Measurements from ENCODE around the gene RTKN2. TPM values are rescaled to one million over a fixed set of nuclear protein-coding genes. Genes with fewer than 3 reads are reported as not detected.
"Not testable (repeated sequence)": the region's sequence is repeated elsewhere in the genome, so short reads cannot be mapped to it uniquely, and the experiment has no call there.

RTKN2 gene, protein sequence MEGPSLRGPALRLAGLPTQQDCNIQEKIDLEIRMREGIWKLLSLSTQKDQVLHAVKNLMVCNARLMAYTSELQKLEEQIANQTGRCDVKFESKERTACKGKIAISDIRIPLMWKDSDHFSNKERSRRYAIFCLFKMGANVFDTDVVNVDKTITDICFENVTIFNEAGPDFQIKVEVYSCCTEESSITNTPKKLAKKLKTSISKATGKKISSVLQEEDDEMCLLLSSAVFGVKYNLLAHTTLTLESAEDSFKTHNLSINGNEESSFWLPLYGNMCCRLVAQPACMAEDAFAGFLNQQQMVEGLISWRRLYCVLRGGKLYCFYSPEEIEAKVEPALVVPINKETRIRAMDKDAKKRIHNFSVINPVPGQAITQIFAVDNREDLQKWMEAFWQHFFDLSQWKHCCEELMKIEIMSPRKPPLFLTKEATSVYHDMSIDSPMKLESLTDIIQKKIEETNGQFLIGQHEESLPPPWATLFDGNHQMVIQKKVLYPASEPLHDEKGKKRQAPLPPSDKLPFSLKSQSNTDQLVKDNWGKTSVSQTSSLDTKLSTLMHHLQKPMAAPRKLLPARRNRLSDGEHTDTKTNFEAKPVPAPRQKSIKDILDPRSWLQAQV
- under 0.01 TPM in 2 replicates for total RNA-seq

DNA sequence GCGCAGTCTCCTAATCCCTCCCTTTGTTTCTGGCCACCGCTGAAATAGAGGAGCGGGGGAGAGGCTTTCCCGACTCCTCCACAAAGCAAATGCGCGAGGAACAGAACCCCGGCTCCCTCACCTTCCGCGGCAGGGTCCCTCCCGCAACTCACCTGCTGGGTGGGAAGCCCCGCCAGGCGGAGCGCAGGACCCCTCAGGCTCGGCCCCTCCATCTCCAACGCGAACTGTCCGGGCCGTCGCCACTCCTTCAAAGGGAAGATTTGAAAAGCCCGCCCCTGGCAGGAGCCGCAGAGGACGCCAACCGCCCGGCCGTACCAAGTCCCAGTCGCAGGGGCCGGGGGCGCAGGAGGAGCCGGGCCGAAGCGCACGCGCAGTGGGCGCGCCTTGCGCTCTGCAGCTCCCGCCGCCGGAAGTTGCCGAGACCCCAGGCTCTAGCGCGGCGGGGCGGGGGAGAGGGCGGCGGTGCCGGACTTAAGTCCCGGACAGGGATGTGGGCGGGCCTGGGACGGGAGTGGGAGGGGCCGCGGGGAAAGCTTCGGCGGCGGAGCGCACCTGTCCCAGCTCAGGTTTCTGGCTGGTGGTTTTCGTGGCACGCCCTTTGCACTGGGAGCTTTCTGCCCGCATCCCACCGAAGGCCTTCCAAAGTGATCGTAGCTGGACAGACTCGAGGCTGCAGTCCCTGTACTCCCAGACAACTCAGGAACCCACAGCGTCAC is at the start of gene RTKN2:
RTKN2 (minus strand) TSS at position 446 of the 716 bp plus-strand sequence; CDS start at position 212, 234 bp downstream.
- DNase-seq (ENCODE audit: low read depth in 2 of 2) = peak; percentile 63 to 67

DNA sequence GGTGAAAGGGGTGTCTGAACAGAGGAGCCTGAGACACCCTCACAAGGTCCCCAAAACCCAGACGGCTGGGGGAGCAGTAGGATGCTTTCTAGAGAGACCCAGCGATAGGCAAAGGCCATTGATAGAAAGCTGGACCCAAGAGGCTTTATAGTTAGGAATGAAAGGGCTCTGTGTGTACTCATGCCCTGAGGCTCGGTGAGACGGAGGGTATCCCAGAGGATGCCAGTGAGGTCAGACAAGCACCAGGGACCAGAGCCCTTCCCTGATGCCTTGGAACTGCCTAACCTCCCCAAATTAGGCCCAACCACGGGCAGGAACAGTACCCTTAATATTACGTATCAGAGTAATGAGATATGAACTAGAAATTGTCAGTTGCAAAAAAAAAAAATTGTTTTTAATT is 48.6 kb upstream of the RTKN2 start:
- no peak for DNase-seq (ENCODE audit: low read depth in 2 of 2)

DNA sequence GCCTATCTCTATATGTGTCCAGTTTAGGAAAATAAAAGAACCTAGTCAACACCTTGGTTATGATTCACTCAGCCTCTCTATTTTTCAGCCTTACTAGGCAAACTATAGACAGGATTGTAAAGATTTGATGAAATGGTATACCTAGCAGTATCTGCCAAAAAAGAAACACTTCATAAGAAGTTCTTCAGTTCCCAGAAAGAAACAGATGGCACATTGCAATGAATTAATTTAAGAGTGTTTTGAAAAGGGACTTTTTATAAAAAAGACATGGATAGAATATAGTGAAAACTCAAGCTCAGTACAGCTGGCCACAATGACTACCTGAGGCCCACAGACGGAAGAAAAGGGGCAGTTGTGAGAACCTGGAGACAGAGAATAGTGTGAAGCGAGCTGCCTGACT is 40.6 kb upstream of the RTKN2 start:
- no peak for DNase-seq (ENCODE audit: low read depth in 2 of 2)

DNA sequence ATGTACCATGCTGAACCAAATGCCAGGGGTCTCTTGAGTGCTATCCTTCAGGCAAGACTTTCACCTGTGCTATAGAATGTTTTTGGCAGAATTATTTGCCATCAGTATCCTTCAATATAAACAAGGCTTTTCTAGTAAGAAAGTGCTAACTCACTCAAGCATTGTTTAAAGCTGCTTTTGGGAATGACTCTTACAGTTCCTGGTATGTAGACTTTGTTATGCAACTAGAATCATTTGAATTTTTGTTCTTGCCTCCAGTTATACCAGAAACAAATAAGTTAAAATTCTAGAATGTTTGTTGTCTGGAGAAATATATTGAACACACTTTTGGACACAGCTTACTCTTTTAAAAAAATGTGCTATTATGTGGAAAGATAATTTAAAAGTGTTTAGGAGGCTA is 39.5 kb upstream of the RTKN2 start:
- DNase-seq (ENCODE audit: low read depth in 2 of 2) = no peak

DNA sequence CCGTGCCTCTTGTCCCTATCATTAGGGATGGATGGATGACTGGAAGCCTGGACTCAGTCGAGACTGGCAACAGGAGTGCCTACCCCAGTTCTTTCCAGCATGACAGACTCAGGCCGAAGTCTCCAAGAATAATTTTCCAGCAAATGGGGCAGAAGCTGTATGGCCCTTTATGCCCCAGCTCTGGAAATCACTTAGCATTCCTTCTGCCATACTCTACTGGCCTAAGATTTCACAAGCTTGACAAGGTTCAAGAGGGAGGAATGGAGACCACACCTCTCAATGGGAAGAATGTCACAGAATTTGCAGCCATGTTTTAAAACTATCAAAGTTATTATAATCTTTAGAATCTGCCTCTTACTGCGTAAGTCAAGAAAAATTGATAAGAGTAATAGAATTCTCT is 39.0 kb upstream of the RTKN2 start:
- no peak for DNase-seq (ENCODE audit: low read depth in 2 of 2)

DNA sequence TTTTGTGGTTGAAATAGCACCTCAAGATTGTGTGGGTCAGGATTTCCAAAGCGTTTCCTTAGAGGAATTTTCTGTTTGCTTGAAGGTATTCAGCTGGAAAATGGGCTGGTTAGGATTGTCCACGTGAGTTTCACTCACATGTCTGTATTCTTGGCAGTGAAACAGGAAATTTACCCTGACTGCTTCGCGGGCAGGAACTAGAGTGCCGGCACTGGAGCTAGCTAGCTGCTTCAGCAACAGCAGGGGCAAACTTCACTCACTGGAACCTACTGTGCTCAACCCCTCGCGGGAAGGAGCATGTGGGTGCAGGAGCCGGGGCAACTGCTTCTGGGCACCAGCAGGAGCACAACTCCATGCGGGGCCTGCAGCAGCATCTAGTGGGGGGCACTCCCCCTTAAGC is 38.0 kb upstream of the RTKN2 start:
- DNase-seq (ENCODE audit: low read depth in 2 of 2) = peak; percentile 20 to 39

DNA sequence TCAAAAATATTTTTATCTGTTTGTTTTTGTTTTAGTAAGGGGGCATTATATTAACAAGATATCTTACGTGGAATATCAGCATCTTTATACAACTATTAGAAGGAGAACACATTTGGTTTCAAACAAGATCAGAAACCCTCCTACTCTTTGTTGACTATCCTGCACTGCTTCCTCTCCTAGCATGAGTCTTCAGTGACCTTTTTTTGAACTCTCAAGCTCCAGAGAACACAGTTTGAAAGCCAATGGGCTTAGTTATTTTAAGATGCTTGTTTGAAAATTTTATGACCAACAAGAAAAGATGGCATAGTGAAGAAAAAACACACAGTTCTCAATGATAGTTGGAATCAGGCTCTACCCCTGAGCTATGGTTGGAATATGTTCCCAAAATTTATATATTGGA is 37.2 kb upstream of the RTKN2 start:
- peak in 1 of 2 donors; percentile 20 for DNase-seq (ENCODE audit: low read depth in 2 of 2)

DNA sequence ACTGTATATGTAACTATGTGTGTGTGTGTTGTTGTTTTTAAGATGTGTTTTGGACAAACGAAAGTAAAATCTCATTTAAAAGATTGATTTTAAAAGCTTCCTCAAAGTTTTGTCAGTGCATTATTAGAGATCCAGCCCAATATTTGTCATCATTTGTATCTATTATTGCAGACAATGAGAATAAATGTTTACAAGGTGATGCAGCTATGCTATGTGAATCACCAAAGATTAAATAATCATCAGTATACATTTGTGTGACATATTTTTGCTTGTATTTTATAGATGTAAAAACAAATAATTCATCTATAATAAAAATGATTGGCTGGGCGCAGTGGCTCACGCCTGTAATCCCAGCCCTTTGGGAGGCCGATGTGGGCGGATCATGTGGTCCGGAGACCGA is 35.3 kb upstream of the RTKN2 start:
- DNase-seq (ENCODE audit: low read depth in 2 of 2) = no peak

DNA sequence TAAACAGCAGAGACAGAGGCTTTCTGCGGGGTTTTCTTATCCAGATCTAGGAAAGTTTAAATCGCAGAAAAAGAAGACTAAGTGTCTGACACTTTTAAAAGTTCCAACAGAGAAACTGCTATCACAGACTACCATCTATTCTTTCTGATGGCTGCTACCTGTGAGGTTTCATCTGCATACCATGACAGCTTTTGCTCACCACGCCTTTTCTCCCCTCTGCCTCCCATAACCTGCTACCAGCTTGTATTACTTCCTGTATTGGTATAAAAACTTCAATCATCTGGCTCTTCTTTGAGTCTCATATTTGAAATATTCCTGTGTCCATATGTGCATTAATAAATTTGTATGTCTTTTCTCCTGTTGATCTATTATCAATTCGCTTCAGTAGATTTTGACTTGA is 34.1 kb upstream of the RTKN2 start:
- DNase-seq (ENCODE audit: low read depth in 2 of 2) = no peak

DNA sequence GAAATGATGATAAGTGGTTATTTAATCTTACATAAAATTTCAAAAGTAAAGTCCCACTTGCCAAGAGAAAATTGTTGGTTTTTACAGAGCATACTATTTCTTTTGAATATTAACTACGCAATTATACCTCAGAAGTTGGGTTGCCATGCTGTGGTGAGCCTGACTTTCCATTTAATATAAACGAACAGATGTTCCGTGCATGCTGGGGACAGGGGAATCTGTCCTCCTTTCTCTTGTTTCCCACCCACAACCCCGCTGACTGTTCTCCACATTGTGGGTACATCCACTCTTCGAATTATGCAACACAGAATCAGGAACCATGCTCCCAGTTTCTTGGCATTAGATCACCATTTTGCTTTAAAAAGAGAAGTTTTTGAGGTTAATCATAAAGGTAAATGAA is 29.2 kb upstream of the RTKN2 start:
- no peak for DNase-seq (ENCODE audit: low read depth in 2 of 2)

DNA sequence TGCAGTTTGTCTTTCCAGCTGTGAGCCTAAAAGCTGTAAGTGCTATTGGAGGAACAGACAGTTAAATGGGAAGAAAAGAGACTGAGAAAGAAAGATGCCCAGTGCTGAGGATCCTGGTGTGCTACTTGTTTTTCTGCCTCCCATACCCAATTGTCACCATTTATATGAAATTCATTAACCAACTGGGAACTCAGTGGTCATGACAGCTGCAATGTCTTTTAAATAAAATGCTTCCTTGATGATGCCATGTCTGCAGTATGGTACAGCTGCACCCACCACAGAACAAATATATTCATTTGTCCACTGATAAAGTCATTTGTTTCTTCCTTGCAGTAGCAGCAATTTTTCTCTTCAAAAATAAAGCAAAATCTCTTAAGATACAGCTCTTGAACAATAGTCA is 15.6 kb upstream of the RTKN2 start:
- no peak for DNase-seq (ENCODE audit: low read depth in 2 of 2)

DNA sequence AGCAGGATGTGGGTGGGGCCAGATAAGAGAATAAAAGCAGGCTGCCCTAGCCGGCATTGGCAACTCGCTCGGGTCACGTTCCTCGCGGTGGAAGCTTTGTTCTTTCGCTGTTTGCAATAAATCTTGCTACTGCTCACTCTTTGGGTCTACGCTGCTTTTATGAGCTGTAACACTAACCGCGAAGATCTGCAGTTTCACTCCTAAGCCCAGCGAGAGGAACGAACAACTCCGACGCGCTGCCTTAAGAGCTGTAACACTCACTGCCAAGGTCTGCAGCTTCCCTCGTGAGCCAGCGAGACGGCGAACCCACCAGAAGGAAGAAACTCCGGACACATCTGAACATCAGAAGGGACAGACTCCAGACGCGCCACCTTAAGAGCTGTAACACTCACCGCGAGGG is 12.7 kb upstream of the RTKN2 start:
- DNase-seq (ENCODE audit: low read depth in 2 of 2) = not testable (repeated sequence)

DNA sequence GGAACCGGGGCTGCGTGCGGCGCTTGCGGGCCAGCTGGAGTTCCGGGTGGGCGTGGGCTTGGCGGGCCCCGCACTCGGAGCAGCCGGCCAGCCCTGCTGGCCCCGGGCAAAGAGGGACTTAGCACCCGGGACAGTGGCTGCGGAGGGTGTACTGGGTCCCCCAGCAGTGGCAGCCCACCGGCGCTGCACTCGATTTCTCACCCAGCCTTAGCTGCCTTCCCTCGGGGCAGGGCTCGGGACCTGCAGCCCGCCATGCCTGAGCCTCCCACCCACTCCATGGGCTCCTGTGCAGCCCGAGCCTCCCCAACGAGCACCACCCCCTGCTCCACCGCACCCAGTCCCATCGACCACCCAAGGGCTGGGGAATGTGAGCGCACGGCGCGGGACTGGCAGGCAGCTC is 11.7 kb upstream of the RTKN2 start:
- not testable (repeated sequence) for DNase-seq (ENCODE audit: low read depth in 2 of 2)

DNA sequence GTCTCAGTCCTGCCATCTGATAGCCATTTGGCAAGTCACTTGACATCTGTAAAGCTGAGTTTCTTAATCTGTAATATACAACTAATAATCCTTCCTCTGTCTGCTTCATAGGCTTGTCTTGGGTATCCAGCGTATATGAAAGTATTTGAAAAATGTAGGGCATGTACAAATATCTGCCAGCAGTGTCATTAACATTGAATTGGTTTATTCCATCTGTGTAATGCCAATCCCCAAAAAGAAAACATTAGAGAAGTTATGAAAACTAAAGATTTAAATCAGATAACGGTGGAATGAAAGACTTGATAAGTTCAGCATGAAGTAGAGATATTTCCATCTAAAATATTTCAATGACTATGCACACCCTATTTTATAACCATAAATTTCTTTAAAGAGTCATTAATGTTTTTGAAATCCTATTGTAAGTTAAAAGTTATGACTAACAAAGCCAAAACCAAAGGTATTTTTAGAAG is 9.8 kb upstream of the RTKN2 start:
- DNase-seq (ENCODE audit: low read depth in 2 of 2) = no peak

DNA sequence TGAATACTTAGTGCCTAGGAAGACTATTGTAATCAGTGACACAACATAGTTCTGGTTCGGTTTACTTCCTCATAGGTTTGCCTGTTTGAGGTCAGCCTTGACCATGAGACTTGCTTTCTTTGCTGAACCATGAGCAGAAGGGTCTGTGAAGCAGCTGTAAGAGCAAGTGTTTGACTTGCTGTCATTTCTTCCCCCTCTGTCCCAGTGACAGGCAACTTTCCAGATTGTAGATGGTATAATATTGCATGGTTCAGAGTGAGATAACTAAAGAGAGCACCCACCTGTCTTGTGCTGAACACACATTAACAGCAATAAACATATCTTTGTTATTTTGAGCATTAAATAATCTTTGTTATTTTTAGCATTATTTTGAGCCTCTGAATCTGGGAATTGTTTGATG is 9.3 kb upstream of the RTKN2 start:
- no peak for DNase-seq (ENCODE audit: low read depth in 2 of 2)

DNA sequence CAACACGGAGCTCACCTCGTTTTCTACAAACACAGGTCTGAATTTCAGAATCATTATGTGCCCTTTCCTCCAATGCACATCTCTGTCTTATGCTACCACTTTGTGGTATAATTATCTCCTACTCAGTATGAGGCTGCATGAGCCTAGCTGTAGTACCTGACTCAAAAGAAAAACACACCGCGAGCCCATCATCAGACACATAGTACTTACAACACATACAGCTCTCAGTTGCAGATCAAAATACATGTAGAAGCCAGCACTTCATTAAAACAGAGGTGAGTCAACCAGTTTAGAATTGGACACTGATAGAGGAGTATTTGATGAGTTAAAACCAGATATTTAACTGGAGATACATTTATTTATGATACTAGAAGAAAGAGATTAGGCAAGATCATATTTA is 1.4 kb upstream of the RTKN2 start:
- no peak for DNase-seq (ENCODE audit: low read depth in 2 of 2)

DNA sequence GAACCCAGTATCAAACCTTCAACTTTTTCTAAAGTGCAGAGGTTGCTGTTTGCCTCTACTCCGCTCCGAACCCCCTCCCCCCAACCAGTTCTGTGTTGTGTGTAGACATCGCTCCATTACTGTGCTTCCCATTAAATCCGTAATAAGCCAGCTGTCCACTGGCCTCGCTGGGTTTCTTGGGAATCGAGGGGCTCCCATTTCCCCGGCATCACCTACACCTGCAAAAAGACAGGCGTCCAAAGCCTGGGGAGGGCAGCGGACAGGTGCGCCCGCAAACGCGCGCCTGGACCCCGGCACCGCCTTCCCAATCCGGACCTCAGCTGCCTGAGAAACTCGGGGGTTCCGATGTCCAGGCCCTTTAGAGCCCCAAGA is 631 bp downstream of the RTKN2 start:
- DNase-seq (ENCODE audit: low read depth in 2 of 2) = no peak

DNA sequence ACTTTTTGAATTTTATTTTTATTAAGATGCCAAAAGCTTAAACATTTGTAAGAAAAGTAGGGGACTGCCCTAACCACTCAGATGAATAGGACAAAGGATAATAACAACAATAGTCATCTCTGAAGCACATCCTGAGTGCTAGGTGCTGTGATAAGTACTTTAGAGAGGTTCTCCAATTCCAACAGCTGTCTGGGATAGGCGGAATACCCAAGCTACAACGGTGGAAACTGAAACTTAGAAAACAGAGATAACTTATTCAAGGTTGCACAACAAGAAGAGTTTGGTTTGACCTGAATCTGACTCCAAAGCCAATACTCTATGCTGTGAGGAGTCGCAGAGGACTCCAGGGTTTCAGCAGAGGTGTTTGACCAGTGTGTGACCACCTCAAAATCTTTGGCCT is 2.0 kb downstream of the RTKN2 start:
- DNase-seq (ENCODE audit: low read depth in 2 of 2) = no peak

DNA sequence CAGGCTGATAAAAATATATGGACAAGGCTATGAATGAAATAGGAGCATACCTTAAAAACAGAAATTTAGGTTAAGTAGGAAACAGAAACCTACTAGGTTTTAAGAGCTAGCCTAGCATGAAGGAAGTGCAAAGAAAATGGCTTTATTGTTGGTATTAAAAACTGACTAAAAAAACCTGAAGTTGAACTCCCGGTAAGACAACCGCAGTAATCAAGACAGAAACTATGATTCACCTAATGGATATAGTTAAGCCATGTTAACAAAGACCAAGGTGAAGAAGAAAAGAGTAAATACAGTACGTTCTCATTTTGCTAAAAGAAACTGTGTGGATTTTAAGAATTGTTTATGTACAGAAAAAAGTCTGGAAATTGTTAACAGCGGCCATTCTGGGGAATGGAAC is 2.5 kb downstream of the RTKN2 start:
- no peak for DNase-seq (ENCODE audit: low read depth in 2 of 2)

DNA sequence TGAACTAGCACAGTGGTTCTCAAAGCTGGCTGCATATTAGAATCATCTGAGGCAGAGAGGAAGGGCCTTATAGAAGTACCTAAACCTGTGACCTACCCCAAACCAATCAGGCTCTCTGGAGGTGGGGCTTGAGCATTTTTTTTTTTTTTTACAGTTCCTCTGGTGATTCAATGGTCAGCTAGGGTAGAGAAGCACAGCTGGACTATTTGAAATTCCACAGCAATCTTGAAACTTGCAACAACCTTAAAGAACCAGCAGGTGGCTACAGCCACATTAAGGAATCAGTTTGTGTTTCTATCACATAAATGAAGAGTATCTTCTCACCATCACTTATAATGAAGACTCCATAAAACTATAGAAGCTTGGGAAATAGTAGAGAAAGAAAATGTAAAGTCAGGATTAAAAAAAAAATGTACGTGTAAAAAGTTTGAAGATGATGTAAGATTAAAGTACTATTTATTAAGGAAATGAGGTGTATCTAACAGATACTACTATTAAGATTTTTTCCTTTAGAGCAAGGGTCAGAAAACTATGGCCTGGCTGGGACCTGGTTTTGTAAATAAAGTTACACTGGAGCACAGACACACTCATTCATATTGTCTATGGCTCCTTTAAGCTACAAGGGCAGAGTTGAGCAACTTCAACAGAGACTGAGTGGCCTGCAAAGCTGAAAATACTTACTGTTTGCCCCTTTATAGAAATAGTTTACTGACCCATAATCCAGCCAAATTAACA is 3.8 kb downstream of the RTKN2 start:
- peak; percentile 26 to 81 for DNase-seq (ENCODE audit: low read depth in 2 of 2)

DNA sequence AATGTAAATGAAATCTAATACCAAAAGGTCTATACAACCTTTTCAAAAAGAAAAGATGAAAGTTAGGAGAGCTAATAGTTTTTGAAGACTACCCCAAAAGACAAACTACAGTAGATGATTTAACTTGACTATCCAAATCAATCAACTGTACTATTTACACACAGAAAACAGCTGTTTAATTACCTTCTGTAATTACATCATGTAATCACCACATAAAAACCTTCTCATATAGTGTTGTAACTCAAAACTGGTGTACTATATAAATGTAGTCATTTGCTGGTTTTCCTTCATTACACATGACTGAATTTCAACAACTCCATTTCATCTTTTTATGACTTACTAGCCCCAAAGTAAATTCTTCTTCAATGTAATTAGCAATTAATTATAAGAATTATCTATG is 4.5 kb downstream of the RTKN2 start:
- no peak for DNase-seq (ENCODE audit: low read depth in 2 of 2)

DNA sequence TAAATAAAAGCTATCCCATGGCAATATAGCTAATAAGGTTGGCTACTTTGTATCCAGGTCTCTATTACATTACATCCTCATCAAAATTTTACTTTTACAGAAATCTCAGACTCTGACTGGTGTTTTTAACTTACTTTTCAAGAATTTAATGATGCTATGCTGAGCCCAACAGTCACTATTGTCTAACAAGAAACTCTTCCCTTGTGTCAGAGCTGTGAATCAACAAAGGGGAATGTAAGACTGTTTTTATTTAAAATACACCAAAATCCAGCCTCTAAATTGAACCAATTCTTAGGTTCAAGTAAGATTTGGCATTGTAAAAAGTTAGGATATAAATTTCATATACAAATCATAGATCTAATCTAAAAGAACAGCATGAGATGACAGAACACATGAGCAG is 7.0 kb downstream of the RTKN2 start:
- no peak for DNase-seq (ENCODE audit: low read depth in 2 of 2)

Data from lung microvascular endothelial cell (primary cell).